Spleen (tissue), 11 donors: Measurements from ENCODE around the gene FBXO28. TPM values are rescaled to one million over a fixed set of nuclear protein-coding genes. Genes with fewer than 3 reads are reported as not detected.

ENCODE experiments used
- DNase-seq: peaks from one replicate; pipeline ENCODE4 v3.0.0-alpha.2; 2020
- H3K27ac ChIP-seq, 8 donors: fragments of 200-600 bp; sonication (generic) in 7 of 8; 1 replicate in 4 of 8; 2 replicates in 4 of 8; pipeline versions ENCODE4 v1.5.0 to v1.8.0; 2016 to 2021; ENCODE audit warnings: inconsistent platforms in 4 of 8, mild to moderate bottlenecking in 4 of 8, moderate library complexity in 1 of 8
- H3K27me3 ChIP-seq, 7 donors: fragments of 200-600 bp; sonication (generic) in 6 of 7; replicated peaks in 1 of 7; 1 replicate in 4 of 7; 2 replicates in 3 of 7; pipeline versions ENCODE4 v1.5.0 to v1.8.0; 2016 to 2021; ENCODE audit warnings: inconsistent platforms in 3 of 7, mild to moderate bottlenecking in 1 of 7
- H3K36me3 ChIP-seq, 6 donors: fragments of 200-600 bp; sonication (generic) in 5 of 6; 1 replicate in 4 of 6; 2 replicates in 2 of 6; pipeline versions ENCODE4 v1.5.0 to v1.8.0; 2016 to 2021; ENCODE audit warnings: inconsistent platforms in 2 of 6
- H3K4me1 ChIP-seq, 6 donors: fragments of 200-600 bp; sonication (generic) in 5 of 6; 1 replicate in 3 of 6; 2 replicates in 3 of 6; pipeline versions ENCODE4 v1.5.0 to v1.8.0; 2016 to 2021; ENCODE audit warnings: inconsistent platforms in 3 of 6
- H3K4me3 ChIP-seq, 8 donors: fragments of 200-600 bp; sonication (generic) in 7 of 8; 1 replicate in 4 of 8; 2 replicates in 4 of 8; pipeline versions ENCODE4 v1.5.0 to v1.8.0; 2016 to 2021; ENCODE audit warnings: inconsistent platforms in 4 of 8, mild to moderate bottlenecking in 4 of 8, moderate library complexity in 2 of 8
- H3K9me3 ChIP-seq, 8 donors: fragments of 200-600 bp; sonication (generic) in 7 of 8; 1 replicate in 4 of 8; 2 replicates in 4 of 8; pipeline versions ENCODE4 v1.5.0 to v1.8.0; 2016 to 2021; ENCODE audit warnings: inconsistent platforms in 4 of 8
- CTCF ChIP-seq, 11 experiments: fragments of 200-600 bp in 7 of 11; fragments of 450-650 bp in 4 of 11; sonication (generic) in 4 of 11; IDR thresholded peaks in 8 of 11; conservative IDR thresholded peaks in 3 of 11; 1 replicate in 7 of 11; 2 replicates in 4 of 11; pipeline versions ENCODE4 v1.4.0 to v1.8.0; 2016 to 2021; ENCODE audit warnings: antibody characterized with exemption in 11 of 11, inconsistent platforms in 4 of 11, mild to moderate bottlenecking in 1 of 11
- POLR2A ChIP-seq, 3 donors: fragments of 450-650 bp; IDR thresholded peaks; one replicate each; pipeline ENCODE4 v1.5.1; 2017; ENCODE audit warnings: antibody characterized with exemption in 3 of 3, mild to moderate bottlenecking in 1 of 3
- POLR2AphosphoS5 ChIP-seq, 3 donors: sonication (generic); formaldehyde crosslinking; IDR thresholded peaks; one replicate each; pipeline ENCODE4 v1.5.1; 2017; ENCODE audit warnings: antibody characterized with exemption in 3 of 3
- WGBS, 5 donors: extraction: QIAGEN DNeasy Blood & Tissue Kit in 3 of 5; methylation state at CpG; one replicate each; pipeline versions ENCODE4 v1.1.5 to v1.1.7; 2013 to 2018; 5-methylcytosine and 5-hydroxymethylcytosine counted together
- intact Hi-C: fragments of 100-400 bp; cut with DNase I; formaldehyde crosslinking; loops from one replicate; pipeline ENCODE4 v1.15.0; 2023; ENCODE audit warnings: low total_unique reads
- polyA plus RNA-seq, 3 donors: library from polyadenylated mRNA; stranded (reverse); fragments of 200-250 nt; gene quantifications; one replicate each; pipeline ENCODE4 v1.2.1, GENCODE V29; 2013
- total RNA-seq, 7 donors: library from RNA; depleted of rRNA in 3 of 7; stranded (reverse); fragments of >200 nt in 3 of 7; fragmentation: NEBNext Ultra II Directional in 4 of 7; extraction: Animal tissue kit (Norgen Biotek cat#: 25700) in 4 of 7; gene quantifications; one replicate each; pipeline versions ENCODE4 v1.1.0 to v1.2.1, GENCODE V29; 2016 to 2021
- donor health status: healthy with polysubstance abuse.
- donor health status: DM: no; HTN: no; CAD: no; lungs with moderate emphysema.
- donor health status: DM: no; HTN: no; CAD: no.
- donor health status: Bipolar disorder and iron deficiency.
- donor health status: healthy.
- donor health status: DM: no; HTN: no; CAD: no.
- donor health status: DM: yes; HTN: yes; CAD: no.

FBXO28 gene
- total and polyA plus RNA-seq, 10 donors, result 7.3 to 34.5 (median 25.9) TPM

GRCh38 chr1:224182866-224183590 is 69.1 kb downstream of the FBXO28 start, which contains the start of gene DEGS1:
Gene DEGS1 (plus strand): TSS chr1:224183240. CDS start chr1:224183337, 97 bp downstream.
- intact Hi-C loops, result loop anchor here (5.0 kb wide), 1 partner anchor 64 kb away; no protein-coding TSS in a partner anchor
- 0 to 1% (median 0%) methylated on average over 35 to 94 of the region's 94 CpGs for WGBS, 5 donors
- Histone ChIP-seq H3K36me3 (peaks cover 0 to 22% (median 0%) of the 10 kb centered on the region in 6 donors), H3K9me3 (no peaks in the 10 kb centered on the region), H3K27me3 (no peaks in the 10 kb centered on the region), H3K4me1 (peaks cover 9 to 66% (median 49%) of the 10 kb centered on the region in 6 donors), H3K4me3 (peak within 1 kb of the TSS; percentile 68 to 96 (median 88)), H3K27ac (peak within 1 kb of the TSS; percentile 96 to 99 (median 99))
- peak; percentile 97 for DNase-seq
- TF ChIP-seq CTCF (IDR thresholded peaks at IDR 0.05 in 8 of 11, conservative IDR thresholded peaks at IDR 0.05 in 3 of 11), result peak in 2 of 11 experiments; percentile 7 to 18
- TF ChIP-seq POLR2AphosphoS5 (IDR thresholded peaks at IDR 0.05), result peak; percentile 95 to 97 (median 97)
- peak in 2 of 3 donors; percentile 65 to 94 for TF ChIP-seq POLR2A (IDR thresholded peaks at IDR 0.05)

GRCh38 chr1:224183591-224184312 is 69.8 kb downstream of the FBXO28 start:
- Histone ChIP-seq H3K27ac (peak overlapping the region; percentile 96 to 99 (median 99)), H3K9me3 (peaks cover 0 to 3% (median 0%) of the 10 kb centered on the region in 8 donors), H3K4me3 (peak overlapping the region; percentile 68 to 96 (median 88)), H3K36me3 (peaks cover 0 to 24% (median 0%) of the 10 kb centered on the region in 6 donors), H3K4me1 (peaks cover 9 to 73% (median 53%) of the 10 kb centered on the region in 6 donors), H3K27me3 (no peaks in the 10 kb centered on the region)
- DNase-seq, result peak; percentile 95
- intact Hi-C loops, result loop anchor here (5.0 kb wide), 1 partner anchor 64 kb away; no protein-coding TSS in a partner anchor
- 0 to 3% (median 1%) methylated on average over 13 to 53 of the region's 53 CpGs for WGBS, 5 donors
- peak in 1 of 11 experiments; percentile 4 for TF ChIP-seq CTCF (IDR thresholded peaks at IDR 0.05 in 8 of 11, conservative IDR thresholded peaks at IDR 0.05 in 3 of 11)
- no peak for TF ChIP-seq POLR2AphosphoS5 (IDR thresholded peaks at IDR 0.05)
- no peak for TF ChIP-seq POLR2A (IDR thresholded peaks at IDR 0.05)

GRCh38 chr1:224185208-224185607 is 71.3 kb downstream of the FBXO28 start:
- WGBS, 5 donors, result 77 to 93% (median 89%) methylated on average over 8 of the region's 8 CpGs
- peaks cover 9 to 87% (median 57%) of the 10 kb centered on the region in 6 donors for H3K4me1 ChIP-seq
- TF ChIP-seq CTCF (IDR thresholded peaks at IDR 0.05 in 8 of 11, conservative IDR thresholded peaks at IDR 0.05 in 3 of 11), result no peak
- H3K36me3 ChIP-seq, result peaks cover 0 to 32% (median 3%) of the 10 kb centered on the region in 6 donors
- H3K4me3 ChIP-seq, result peak overlapping the region in 2 of 8 donors; percentile 83 to 92
- peaks cover 0 to 3% (median 0%) of the 10 kb centered on the region in 8 donors for H3K9me3 ChIP-seq
- DNase-seq, result no peak
- no peaks in the 10 kb centered on the region for H3K27me3 ChIP-seq
- intact Hi-C loops, result no loop called here
- peak overlapping the region in 1 of 8 donors; percentile 24 for H3K27ac ChIP-seq
